Endothelial cell of umbilical vein (primary cell): ENCODE results near the gene GTF2H2C. TPM values are rescaled to one million over a fixed set of nuclear protein-coding genes. Genes with fewer than 3 reads are reported as not detected.
"Not testable (repeated sequence)": the region's sequence is repeated elsewhere in the genome, so short reads cannot be mapped to it uniquely, and the experiment has no call there.

Source experiments
- Bru-seq: library from RNA; stranded (reverse); fragments of 400-500 nt; gene quantifications from one replicate; lab custom pipeline; 2021; lab: Mats Ljungman, UMichigan
- BruChase-seq, 2 experiments: library from RNA; stranded (reverse); fragments of 400-500 nt; gene quantifications; one replicate each; lab custom pipeline; 2021; lab: Mats Ljungman, UMichigan
- BruUV-seq: library from RNA; stranded (reverse); fragments of 400-500 nt; replicated peaks from 2 replicates; lab custom pipeline; 2021; lab: Mats Ljungman, UMichigan
- CTCF ChIA-PET: fragments of 300-600, 350-600 bp; sonication (Branson Sonifier 250); formaldehyde crosslinking; loops from one replicate; lab custom pipeline; 2021; ENCODE audit warnings: antibody characterized with exemption, inconsistent platforms; lab: Charles Lee
- POLR2A ChIA-PET: fragments of 300-600, 350-600 bp; sonication (Branson Sonifier 250); formaldehyde crosslinking; loops from one replicate; lab custom pipeline; 2021; ENCODE audit warnings: antibody characterized with exemption, inconsistent platforms; lab: Charles Lee
- DNase-seq: peaks from one replicate; pipeline ENCODE4 v3.0.0-alpha.2; 2011; ENCODE audit warnings: low read depth, low spot score
- FAIRE-seq: peaks from 2 replicates; lab custom pipeline; 2011; peaks lifted over from hg19 to GRCh38; lab: Jason Lieb, UNC
- H2AFZ ChIP-seq: 2 replicates; pipeline ENCODE4 v1.6.0; 2012; ENCODE audit warnings: low read depth, low read length, control low read depth, inconsistent platforms
- H3K27ac ChIP-seq: 2 replicates; pipeline ENCODE4 v1.5.1; 2011; ENCODE audit warnings: low read depth, mild to moderate bottlenecking, control low read depth, low read length, moderate library complexity; ENCODE audit not compliant: insufficient read depth
- H3K27me3 ChIP-seq, 2 experiments: 2 replicates each; pipeline versions ENCODE4 v1.6.0 to v1.6.1; 2011; ENCODE audit warnings: low read length in 2 of 2, mixed read lengths in 1 of 2; ENCODE audit not compliant: control insufficient read depth in 2 of 2, insufficient read depth in 2 of 2
- H3K36me3 ChIP-seq, 2 experiments: 2 replicates in 1 of 2; 3 replicates in 1 of 2; pipeline ENCODE4 v1.5.1; 2011; ENCODE audit warnings: low read length in 2 of 2, mild to moderate bottlenecking in 1 of 2, moderate library complexity in 1 of 2; ENCODE audit not compliant: control insufficient read depth in 2 of 2, insufficient read depth in 2 of 2; ENCODE audit errors: extremely low read depth in 1 of 2
- H3K4me1 ChIP-seq: 3 replicates; pipeline ENCODE4 v1.5.1; 2011; ENCODE audit warnings: mild to moderate bottlenecking, low read length; ENCODE audit not compliant: control insufficient read depth, insufficient read depth; ENCODE audit errors: extremely low read depth
- H3K4me2 ChIP-seq: 2 replicates; pipeline ENCODE4 v1.6.1; 2011; ENCODE audit warnings: low read length, control low read depth, mixed read lengths; ENCODE audit not compliant: insufficient read depth
- H3K4me3 ChIP-seq, 3 experiments: fragments of 200-600 bp in 1 of 3; sonication (generic), shearing (Covaris generic) in 1 of 3; replicated peaks in 1 of 3; 2 replicates each; pipeline ENCODE4 v1.5.1; 2011 to 2016; ENCODE audit warnings: control low read depth in 3 of 3, low read length in 3 of 3, mild to moderate bottlenecking in 2 of 3, inconsistent platforms in 1 of 3, low read depth in 1 of 3, moderate library complexity in 1 of 3; ENCODE audit not compliant: insufficient read depth in 1 of 3
- H3K79me2 ChIP-seq: 2 replicates; pipeline ENCODE4 v1.6.0; 2012; ENCODE audit warnings: low read length, inconsistent platforms; ENCODE audit not compliant: control insufficient read depth, insufficient read depth
- H3K9ac ChIP-seq: replicated peaks from 2 replicates; pipeline ENCODE3; 2011; ENCODE audit warnings: low read length, control low read depth; ENCODE audit not compliant: insufficient read depth; ENCODE audit errors: extremely low read depth
- H3K9me1 ChIP-seq: replicated peaks from 3 replicates; pipeline ENCODE4 v1.6.0; 2011; ENCODE audit warnings: mild to moderate bottlenecking, low read length; ENCODE audit not compliant: control insufficient read depth, insufficient read depth; ENCODE audit errors: extremely low read depth
- H3K9me3 ChIP-seq: replicated peaks from 2 replicates; pipeline ENCODE4 v1.5.1; 2012; ENCODE audit warnings: low read length, inconsistent platforms; ENCODE audit not compliant: control insufficient read depth, insufficient read depth
- H4K20me1 ChIP-seq: replicated peaks from 2 replicates; pipeline ENCODE3; 2011; ENCODE audit warnings: mild to moderate bottlenecking, low read length; ENCODE audit not compliant: control insufficient read depth, insufficient read depth; ENCODE audit errors: extremely low read depth
- MAX ChIP-seq: IDR thresholded peaks from 2 replicates; pipeline ENCODE4 v1.6.1; 2011; ENCODE audit not compliant: insufficient read depth, insufficient read length
- POLR2A ChIP-seq: IDR thresholded peaks from 2 replicates; pipeline ENCODE4 v1.6.1; 2012; ENCODE audit warnings: low read depth, mild to moderate bottlenecking, control low read depth, low read length
- POLR2AphosphoS5 ChIP-seq: IDR thresholded peaks from 2 replicates; pipeline ENCODE4 v1.6.1; 2012; ENCODE audit warnings: low read depth, mild to moderate bottlenecking, control low read depth, low read length, moderate library complexity; ENCODE audit not compliant: insufficient read depth
- dilution Hi-C: fragments of 300-500 bp; cut with MboI; formaldehyde crosslinking; loops from one replicate; pipeline ENCODE4 v1.15.0; 2019; ENCODE audit warnings: low sequenced_read_pairs; ENCODE audit not compliant: extremely low pct_ligation_motif_present
- intact Hi-C: fragments of 100-400 bp; cut with micrococcal nuclease; formaldehyde crosslinking; loops from one replicate; pipeline ENCODE4 v1.10.0; 2022
- long read RNA-seq: library from polyadenylated mRNA; stranded (forward); transcript quantifications from one replicate; pipeline ENCODE4 v2.0.0, GENCODE V29; 2021
- polyA minus RNA-seq, 3 experiments: library from RNA; depleted of rRNA, polyadenylated mRNA; stranded (reverse); fragments of >200 nt; gene quantifications; 1 replicate in 1 of 3; 2 replicates in 2 of 3; pipeline ENCODE4 v1.2.3, GENCODE V29; 2011
- polyA plus RNA-seq, 4 experiments: library from polyadenylated mRNA; depleted of rRNA in 3 of 4; stranded (reverse) in 3 of 4; unstranded in 1 of 4; fragments of >200 nt; gene quantifications; 2 replicates each; pipeline versions ENCODE4 v1.2.1 to v1.2.3, GENCODE V29; 2011 to 2012; ENCODE audit warnings: missing spikeins in 1 of 4
- total RNA-seq: library from RNA; stranded (reverse); gene quantifications from 2 replicates; pipeline ENCODE4 v1.2.3, GENCODE V29; 2021

Gene GTF2H2C
- total RNA-seq, result 28.9 and 46.1 TPM in 2 replicates
- polyA plus RNA-seq, result 9.9 and 10.2 TPM in 2 replicates
- 17.1 and 17.2 TPM in 2 replicates for polyA plus RNA-seq (2011; cell fraction: cytosol; rRNA removed)
- polyA plus RNA-seq (2011; cell fraction: nucleus; rRNA removed), result 24.1 and 29.7 TPM in 2 replicates
- 13.5 and 22.2 TPM in 2 replicates for polyA plus RNA-seq (2012)
- 24.7 and 26.8 TPM in 2 replicates for polyA minus RNA-seq
- polyA minus RNA-seq (2011; cell fraction: cytosol; rRNA and poly(A)+ RNA removed), result 9.5 TPM
- polyA minus RNA-seq (2011; cell fraction: nucleus; rRNA and poly(A)+ RNA removed), result 18.6 and 26.9 TPM in 2 replicates
- percentile 53 among the genes with signal in this experiment for Bru-seq, nascent RNA
- BruChase-seq, experiment 1, labeled RNA remaining after a 6-hour chase, result percentile 63 among the genes with signal in this experiment
- BruChase-seq, experiment 2, labeled RNA remaining after a 2-hour chase, result percentile 72 among the genes with signal in this experiment
- long read RNA-seq, transcript GTF2H2C-210 (16 exons, 2,952 nt), result major isoform, 6 of 53 reads
- long read RNA-seq, partial matches to known transcripts, result 1 of 53 reads
- long read RNA-seq, other reads (novel, unspliced or antisense), result 44 of 53 reads

GRCh38 chr5:69559908-69560330 is at the start of gene GTF2H2C:
GTF2H2C (plus strand) TSS chr5:69560191; CDS start chr5:69565133, 4,942 bp downstream.
- POLR2A ChIA-PET, H3K36me3 ChIP-seq, intact Hi-C loops, H3K27ac ChIP-seq, H3K9me3 ChIP-seq, H3K9ac ChIP-seq, H3K27me3 ChIP-seq, dilution Hi-C loops, H3K4me1 ChIP-seq, CTCF ChIA-PET, H4K20me1 ChIP-seq, H3K9me1 ChIP-seq, H3K79me2 ChIP-seq, FAIRE-seq, BruUV-seq: not testable (repeated sequence)
- peak; percentile 41 for DNase-seq
- peak; percentile 34 for TF ChIP-seq POLR2A
- peak; percentile 34 for TF ChIP-seq POLR2AphosphoS5
- Histone ChIP-seq H3K4me2 (peak within 1 kb of the TSS; percentile 58), H3K4me3 (peak within 1 kb of the TSS; percentile 23 to 63 (median 55)), H2AFZ (peak within 1 kb of the TSS; percentile 76)

- Histone ChIP-seq H3K9me3 (no peaks in the 10 kb centered on the region), H3K4me1 (peaks cover 12% of the 10 kb centered on the region), H4K20me1 (no peaks in the 10 kb centered on the region), H3K9me1 (no peaks in the 10 kb centered on the region), H2AFZ (no peak overlapping the region), H3K9ac (no peak overlapping the region), H3K36me3 (no peaks in the 10 kb centered on the region), H3K79me2 (no peaks in the 10 kb centered on the region), H3K4me2 (no peak overlapping the region), H3K27ac (no peak overlapping the region), H3K4me3 (no peak overlapping the region), H3K27me3 (no peaks in the 10 kb centered on the region)
- no peak for FAIRE-seq
- CTCF ChIA-PET, result interaction anchor here (1.7 kb wide), 1 partner anchor 14 kb away, joined by 4 read pairs; no protein-coding TSS in a partner anchor
- intact Hi-C loops (no loop called here), dilution Hi-C loops (no loop called here)
- no TSS peak for BruUV-seq
- TF ChIP-seq MAX (no peak), POLR2AphosphoS5 (no peak)
- POLR2A ChIA-PET, result no interaction called here
- DNase-seq, result no peak
These were observed 49.3 kb upstream of the GTF2H2C start for GRCh38 chr5:69510694-69511093.
